GM12878 (cell line): ENCODE measurements around the gene XRRA1.

ENCODE experiments used
- BRCA1 ChIP-seq: IDR thresholded peaks from 2 replicates; pipeline ENCODE4 v1.6.1; 2011; ENCODE audit warnings: low read depth, low read length, improper control_type of control experiment
- CTCF ChIP-seq, 3 experiments: IDR thresholded peaks in 2 of 3; conservative IDR thresholded peaks in 1 of 3; 2 replicates each; pipeline ENCODE4 v1.5.1; 2011; ENCODE audit warnings: low read depth in 3 of 3, low read length in 3 of 3, mild to moderate bottlenecking in 3 of 3, control low read depth in 2 of 3, moderate library complexity in 2 of 3, inconsistent platforms in 1 of 3, mixed read lengths in 1 of 3; ENCODE audit not compliant: control insufficient read depth in 2 of 3, insufficient read depth in 1 of 3; ENCODE audit errors: extremely low read depth in 1 of 3
- HDAC2 ChIP-seq: fragments of 200-600 bp; sonication (generic); IDR thresholded peaks from 2 replicates; pipeline ENCODE4 v1.6.1; 2017
- MAX ChIP-seq: IDR thresholded peaks from 2 replicates; pipeline ENCODE4 v1.6.1; 2012; ENCODE audit warnings: low read depth, low read length, improper control_type of control experiment
- MYC ChIP-seq: IDR thresholded peaks from 2 replicates; pipeline ENCODE4 v1.6.1; 2011; ENCODE audit warnings: mild to moderate bottlenecking, low read length, moderate library complexity, inconsistent platforms; ENCODE audit not compliant: insufficient read depth, insufficient replicate concordance, insufficient read length, severe bottlenecking
- SMARCA5 ChIP-seq: fragments of 450-650 bp; IDR thresholded peaks from 2 replicates; pipeline ENCODE4 v1.6.1; 2017; ENCODE audit warnings: mild to moderate bottlenecking
- SMC3 ChIP-seq: IDR thresholded peaks from 2 replicates; pipeline ENCODE4 v1.6.1; 2011; ENCODE audit warnings: low read length, improper control_type of control experiment, borderline replicate concordance
- SREBF1 ChIP-seq: IDR thresholded peaks from 2 replicates; pipeline ENCODE4 v1.6.1; 2012; ENCODE audit warnings: mild to moderate bottlenecking, low read length

- TF ChIP-seq SMC3 (no peak), HDAC2 (no peak), SMARCA5 (no peak), SREBF1 (no peak), CTCF (IDR thresholded peaks at IDR 0.05 in 2 of 3, conservative IDR thresholded peaks at IDR 0.05 in 1 of 3; ENCODE audit: control insufficient read depth in 2 of 3, extremely low read depth in 1 of 3, insufficient read depth in 1 of 3, low read depth in 3 of 3, low read length in 3 of 3) (no peak), MAX (no peak), MYC (no peak), BRCA1 (no peak)
Observed at GRCh38 chr11:74824285-74824982, 124.5 kb downstream of the XRRA1 start.
